HEK293 (cell line): Measurements from ENCODE around the gene BICRA.
"Not testable (repeated sequence)": the region's sequence is repeated elsewhere in the genome, so short reads cannot be mapped to it uniquely, and the experiment has no call there.

Experiments
- CTCF ChIA-PET: fragments of 350-600 bp; formaldehyde crosslinking; extraction: SDS; loops from one replicate; lab custom pipeline; 2021; ENCODE audit warnings: antibody characterized with exemption; lab: Yijun Ruan, JAX
- POLR2A ChIA-PET: fragments of 300-600 bp; formaldehyde crosslinking; extraction: SDS; loops from one replicate; lab custom pipeline; 2020; ENCODE audit warnings: antibody characterized with exemption, inconsistent platforms; lab: Yijun Ruan, JAX
- H3K27ac ChIP-seq: fragments of 200-500 bp; sonication (Bioruptor generic); 2 replicates; pipeline ENCODE4 v1.5.1; 2014; ENCODE audit warnings: low read depth, low read length, control low read depth, inconsistent platforms; ENCODE audit errors: extremely low read depth
- H3K36me3 ChIP-seq, 2 experiments: fragments of 200-500 bp in 1 of 2; sonication (Bioruptor generic) in 1 of 2; 1 replicate in 1 of 2; 2 replicates in 1 of 2; pipeline ENCODE4 v1.5.1; 2014 to 2017; ENCODE audit warnings: inconsistent platforms in 2 of 2, low read length in 2 of 2; ENCODE audit not compliant: control insufficient read depth in 2 of 2, insufficient read depth in 1 of 2
- H3K4me1 ChIP-seq: fragments of 200-500 bp; sonication (Bioruptor generic); 2 replicates; pipeline ENCODE4 v1.5.1; 2014; ENCODE audit warnings: mild to moderate bottlenecking, low read length, inconsistent platforms; ENCODE audit not compliant: control insufficient read depth, insufficient read depth
- H3K4me3 ChIP-seq: 2 replicates; pipeline ENCODE4 v1.5.1; 2011; ENCODE audit warnings: low read depth, mild to moderate bottlenecking, control low read depth, low read length, moderate library complexity
- H3K9me3 ChIP-seq: fragments of 200-500 bp; sonication (Bioruptor generic); 2 replicates; pipeline ENCODE4 v1.5.1; 2014; ENCODE audit warnings: low read depth, low read length, inconsistent platforms; ENCODE audit not compliant: control insufficient read depth, insufficient read depth
- ATF2 ChIP-seq: fragments of 450-650 bp; formaldehyde crosslinking; IDR thresholded peaks from 2 replicates; pipeline ENCODE4 v1.5.1; 2016; ENCODE audit warnings: missing biosample characterization, missing genetic modification characterization, low read depth
- CTCF ChIP-seq: fragments of 450-650 bp; formaldehyde crosslinking; IDR thresholded peaks from 2 replicates; pipeline ENCODE4 v1.5.1; 2016; ENCODE audit warnings: missing biosample characterization, missing genetic modification characterization
- KLF8 ChIP-seq: fragments of 450-650 bp; formaldehyde crosslinking; IDR thresholded peaks from 2 replicates; pipeline ENCODE4 v1.5.1; 2016; ENCODE audit warnings: missing biosample characterization, missing genetic modification characterization
- PATZ1 ChIP-seq: fragments of 450-650 bp; formaldehyde crosslinking; IDR thresholded peaks from 2 replicates; pipeline ENCODE4 v1.5.1; 2016; ENCODE audit warnings: missing biosample characterization, missing genetic modification characterization
- PRDM1 ChIP-seq: fragments of 450-650 bp; formaldehyde crosslinking; IDR thresholded peaks from 2 replicates; pipeline ENCODE4; 2016; ENCODE audit warnings: missing biosample characterization, missing genetic modification characterization
- SCRT2 ChIP-seq: fragments of 450-650 bp; formaldehyde crosslinking; IDR thresholded peaks from 2 replicates; pipeline ENCODE4 v1.5.1; 2016; ENCODE audit warnings: missing biosample characterization, missing genetic modification characterization
- SETDB1 ChIP-seq: IDR thresholded peaks from one replicate; pipeline ENCODE4 v1.6.1; 2017; ENCODE audit warnings: mild to moderate bottlenecking, low read length, moderate library complexity, mixed read lengths; ENCODE audit not compliant: insufficient read length
- ZBTB8A ChIP-seq: fragments of 450-650 bp; formaldehyde crosslinking; IDR thresholded peaks from 2 replicates; pipeline ENCODE4 v1.5.1; 2016; ENCODE audit warnings: missing biosample characterization, missing genetic modification characterization
- ZFP3 ChIP-seq: fragments of 450-650 bp; formaldehyde crosslinking; IDR thresholded peaks from 2 replicates; pipeline ENCODE4 v1.5.1; 2016; ENCODE audit warnings: low read depth, missing biosample characterization, missing genetic modification characterization
- ZNF112 ChIP-seq: fragments of 450-650 bp; formaldehyde crosslinking; IDR thresholded peaks from 2 replicates; pipeline ENCODE4 v1.5.0; 2017; ENCODE audit warnings: missing biosample characterization, missing genetic modification characterization
- ZNF24 ChIP-seq: fragments of 450-650 bp; formaldehyde crosslinking; IDR thresholded peaks from 2 replicates; pipeline ENCODE4 v1.5.1; 2016; ENCODE audit warnings: missing biosample characterization, missing genetic modification characterization
- ZNF37A ChIP-seq: fragments of 450-650 bp; IDR thresholded peaks from 2 replicates; pipeline ENCODE4 v1.5.1; 2018; ENCODE audit warnings: missing biosample characterization, missing genetic modification characterization
- ZNF544 ChIP-seq: fragments of 450-650 bp; formaldehyde crosslinking; IDR thresholded peaks from 2 replicates; pipeline ENCODE4 v1.5.0; 2017; ENCODE audit warnings: missing biosample characterization, missing genetic modification characterization
- ZNF555 ChIP-seq: fragments of 450-650 bp; formaldehyde crosslinking; conservative IDR thresholded peaks from 2 replicates; pipeline ENCODE4 v1.5.1; 2017; ENCODE audit warnings: missing biosample characterization, mild to moderate bottlenecking, missing genetic modification characterization, inconsistent platforms
- ZNF600 ChIP-seq: fragments of 450-650 bp; formaldehyde crosslinking; IDR thresholded peaks from 2 replicates; pipeline ENCODE4 v1.5.1; 2016; ENCODE audit warnings: missing biosample characterization, missing genetic modification characterization
- ZNF660 ChIP-seq: fragments of 450-650 bp; IDR thresholded peaks from 2 replicates; pipeline ENCODE4 v1.5.1; 2018; ENCODE audit warnings: missing biosample characterization, mild to moderate bottlenecking, missing genetic modification characterization
- ZNF837 ChIP-seq: fragments of 450-650 bp; formaldehyde crosslinking; IDR thresholded peaks from 2 replicates; pipeline ENCODE4 v1.5.1; 2016; ENCODE audit warnings: missing biosample characterization, missing genetic modification characterization

The BICRA gene

GRCh38 chr19:47663435-47663910 is 54.5 kb downstream of the BICRA start:
- no peaks in the 10 kb centered on the region for H3K9me3 ChIP-seq
- peak; percentile 61 for TF ChIP-seq PRDM1 (tag by site-specific recombination)
- TF ChIP-seq SETDB1, result peak; percentile 64
- no peak for TF ChIP-seq KLF8 (tag by site-specific recombination)
- TF ChIP-seq, all 188 proteins: peak for 2
- Histone ChIP-seq H3K4me3 (no peak overlapping the region), H3K4me1 (peaks cover 12% of the 10 kb centered on the region), H3K36me3 (peaks cover 0 to 3% of the 10 kb centered on the region in 2 experiments; a peak in 1 of 3 replicates), H3K27ac (peak overlapping the region; percentile 21; the same call in 1 of the 2 replicates)
- CTCF ChIA-PET, result interaction anchor here (1.4 kb wide), 1 partner anchor 33 kb away, joined by 3 read pairs; no protein-coding TSS in a partner anchor
- POLR2A ChIA-PET, result no interaction called here

GRCh38 chr19:47663911-47664771 is 55.2 kb downstream of the BICRA start:
- no peaks in the 10 kb centered on the region for H3K9me3 ChIP-seq
- ChIA-PET POLR2A (no interaction called here), CTCF (interaction anchor here (1.4 kb wide), 1 partner anchor 32 kb away, joined by 3 read pairs; no protein-coding TSS in a partner anchor)
- peaks cover 12% of the 10 kb centered on the region for H3K4me1 ChIP-seq
- peak overlapping the region; percentile 21; the same call in 1 of the 2 replicates for H3K27ac ChIP-seq
- no peak overlapping the region for H3K4me3 ChIP-seq
- peaks cover 0 to 3% of the 10 kb centered on the region in 2 experiments; a peak in 1 of 3 replicates for H3K36me3 ChIP-seq
- no peak for TF ChIP-seq CTCF (tag by site-specific recombination)
- peak; percentile 67 for TF ChIP-seq ZNF600
- TF ChIP-seq ZNF660, result no peak
- TF ChIP-seq PATZ1, result no peak
- no peak for TF ChIP-seq ATF2
- no peak for TF ChIP-seq ZNF555
- no peak for TF ChIP-seq ZNF24 (tag by site-specific recombination)
- no peak for TF ChIP-seq ZNF837
- TF ChIP-seq ZNF544 (tag by site-specific recombination), result no peak
- TF ChIP-seq SCRT2 (tag by site-specific recombination), result 0 out of 2 replicates have a peak, but pooled peaks have one; percentile 19
- no peak for TF ChIP-seq ZNF112
- TF ChIP-seq ZNF37A (tag by site-specific recombination), result no peak
- TF ChIP-seq ZBTB8A (tag by site-specific recombination), result no peak
- TF ChIP-seq ZFP3, result no peak

- H3K4me3 ChIP-seq, H3K27ac ChIP-seq, H3K4me1 ChIP-seq, H3K9me3 ChIP-seq: not testable (repeated sequence)
- CTCF ChIA-PET, result interaction anchor here (0.6 to 0.8 kb wide), 2 partner anchors 10 to 76 kb away, joined by 3 to 4 read pairs; partner anchors contain the start of gene NOP53
- H3K36me3 ChIP-seq, result peaks cover 8 to 18% of the 10 kb centered on the region in 2 experiments; a peak in 2 of 3 replicates
- POLR2A ChIA-PET, result interaction anchor here (0.6 to 0.7 kb wide), 2 partner anchors 204 to 237 kb away, joined by 3 to 5 read pairs; no protein-coding TSS in a partner anchor
These were observed 59.6 kb downstream of the BICRA start for GRCh38 chr19:47668556-47668955.
